ENCODE measurements around the gene CACNB4. TPM values are rescaled to one million over a fixed set of nuclear protein-coding genes. Genes with fewer than 3 reads are reported as not detected.

The CACNB4 gene
- total RNA-seq, 1 donor from 2014 or later = 3.7 TPM

DNA sequence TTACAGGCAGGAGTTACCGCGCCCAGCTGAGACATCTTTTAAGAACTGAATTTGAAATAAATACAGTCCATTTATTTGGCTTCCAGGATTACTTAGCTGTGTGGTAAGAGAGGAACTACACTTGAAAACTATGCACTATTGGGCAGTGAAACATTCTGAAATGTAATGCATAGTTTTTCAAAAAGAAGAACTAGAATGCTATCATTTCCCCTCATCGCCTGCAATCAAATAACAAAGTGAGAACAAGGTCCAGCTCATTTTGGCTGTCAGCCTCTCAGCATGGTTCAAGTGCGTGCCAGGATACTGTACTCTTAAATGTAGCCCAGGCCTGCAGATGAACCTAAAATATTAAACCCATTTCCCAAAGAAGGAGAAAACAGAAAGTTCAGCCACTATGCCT, 194.0 kb downstream of the CACNB4 start:
- no peak overlapping the region for H3K4me3 ChIP-seq
- H3K9me3 ChIP-seq = no peaks in the 10 kb centered on the region
- H3K36me3 ChIP-seq = no peaks in the 10 kb centered on the region
- intact Hi-C loops (cut with DNase I) = no loop called here
- no peaks in the 10 kb centered on the region for H3K27me3 ChIP-seq
- TF ChIP-seq, protein P1, sequence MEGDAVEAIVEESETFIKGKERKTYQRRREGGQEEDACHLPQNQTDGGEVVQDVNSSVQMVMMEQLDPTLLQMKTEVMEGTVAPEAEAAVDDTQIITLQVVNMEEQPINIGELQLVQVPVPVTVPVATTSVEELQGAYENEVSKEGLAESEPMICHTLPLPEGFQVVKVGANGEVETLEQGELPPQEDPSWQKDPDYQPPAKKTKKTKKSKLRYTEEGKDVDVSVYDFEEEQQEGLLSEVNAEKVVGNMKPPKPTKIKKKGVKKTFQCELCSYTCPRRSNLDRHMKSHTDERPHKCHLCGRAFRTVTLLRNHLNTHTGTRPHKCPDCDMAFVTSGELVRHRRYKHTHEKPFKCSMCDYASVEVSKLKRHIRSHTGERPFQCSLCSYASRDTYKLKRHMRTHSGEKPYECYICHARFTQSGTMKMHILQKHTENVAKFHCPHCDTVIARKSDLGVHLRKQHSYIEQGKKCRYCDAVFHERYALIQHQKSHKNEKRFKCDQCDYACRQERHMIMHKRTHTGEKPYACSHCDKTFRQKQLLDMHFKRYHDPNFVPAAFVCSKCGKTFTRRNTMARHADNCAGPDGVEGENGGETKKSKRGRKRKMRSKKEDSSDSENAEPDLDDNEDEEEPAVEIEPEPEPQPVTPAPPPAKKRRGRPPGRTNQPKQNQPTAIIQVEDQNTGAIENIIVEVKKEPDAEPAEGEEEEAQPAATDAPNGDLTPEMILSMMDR (IDR thresholded peaks at IDR 0.05) = no peak
- DNase-seq (ENCODE audit: low spot score in 2 of 2) = no peak
- H3K4me1 ChIP-seq = peaks cover 0 to 8% of the 10 kb centered on the region in 2 donors
- peak overlapping the region in 1 of 2 donors; percentile 33 for H3K27ac ChIP-seq

DNA sequence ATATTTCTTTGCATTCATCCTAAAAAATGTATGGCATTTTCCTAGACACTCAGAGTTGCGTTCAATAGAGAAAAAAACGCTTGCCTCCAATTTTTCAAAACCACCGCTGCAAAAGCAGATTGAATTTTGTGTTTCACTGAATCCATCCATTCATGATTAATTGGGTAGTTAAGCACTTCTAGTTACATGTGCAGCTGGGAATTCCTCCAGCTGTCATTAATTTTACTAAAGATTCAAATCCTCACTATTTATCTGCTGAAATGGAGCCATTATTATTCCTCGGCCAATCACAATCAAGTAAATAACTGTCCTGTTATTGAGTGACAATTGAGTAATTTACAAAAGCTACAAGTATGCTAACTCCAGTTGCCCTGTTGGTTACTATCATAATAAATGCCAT, 194.8 kb downstream of the CACNB4 start:
- no peaks in the 10 kb centered on the region for H3K27me3 ChIP-seq
- TF ChIP-seq, protein P1 (IDR thresholded peaks at IDR 0.05) = no peak
- DNase-seq (ENCODE audit: low spot score in 2 of 2) = no peak
- no peaks in the 10 kb centered on the region for H3K9me3 ChIP-seq
- peaks cover 4 to 8% of the 10 kb centered on the region in 2 donors for H3K4me1 ChIP-seq
- intact Hi-C loops (cut with DNase I) = no loop called here
- no peak overlapping the region for H3K27ac ChIP-seq
- no peak overlapping the region for H3K4me3 ChIP-seq
- no peaks in the 10 kb centered on the region for H3K36me3 ChIP-seq

DNA sequence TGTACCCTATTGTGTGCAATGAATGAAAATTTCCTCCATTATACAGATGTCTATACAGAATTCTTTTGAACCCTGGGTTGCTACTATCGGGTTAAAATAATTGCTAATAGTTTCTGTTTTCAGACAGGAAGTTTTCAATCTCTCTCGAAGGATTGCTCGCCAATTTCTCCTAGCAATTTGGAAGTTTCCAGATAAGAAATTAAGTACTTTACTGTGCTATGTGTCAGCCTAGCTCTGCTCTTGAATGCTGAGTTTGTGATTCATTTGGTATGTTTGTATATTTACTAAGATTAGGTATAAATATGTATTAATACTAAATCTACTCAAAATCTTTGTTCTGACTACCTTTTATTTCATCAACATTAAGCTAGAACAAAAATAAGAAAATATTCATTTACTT, 196.0 kb downstream of the CACNB4 start:
- peaks cover under 1 to 4% of the 10 kb centered on the region in 2 donors for H3K4me1 ChIP-seq
- H3K27me3 ChIP-seq = no peaks in the 10 kb centered on the region
- intact Hi-C loops (cut with DNase I) = no loop called here
- H3K9me3 ChIP-seq = no peaks in the 10 kb centered on the region
- no peak overlapping the region for H3K27ac ChIP-seq
- H3K36me3 ChIP-seq = no peaks in the 10 kb centered on the region
- DNase-seq (ENCODE audit: low spot score in 2 of 2) = no peak
- TF ChIP-seq, protein P1 (IDR thresholded peaks at IDR 0.05) = no peak
- H3K4me3 ChIP-seq = no peak overlapping the region

DNA sequence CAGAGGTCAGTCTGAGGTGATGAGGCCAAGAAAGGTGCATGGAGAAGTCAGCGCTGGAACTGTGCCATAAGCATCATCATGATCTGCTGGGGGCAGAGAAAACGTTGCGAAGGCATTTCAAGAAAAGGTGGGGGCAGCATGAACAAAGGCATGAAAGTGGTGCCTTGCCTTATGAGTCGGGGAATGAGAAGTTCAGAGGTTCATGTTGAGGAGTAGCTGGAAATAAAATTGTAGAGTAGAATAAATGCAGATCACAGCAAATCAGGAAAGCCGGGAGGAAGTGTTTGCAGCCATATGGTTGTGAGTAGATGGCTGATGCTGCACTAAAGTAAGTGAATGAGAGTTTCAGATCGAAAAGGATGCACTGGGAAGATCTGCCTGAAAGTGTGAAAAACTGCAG, 198.5 kb downstream of the CACNB4 start:
- intact Hi-C loops (cut with DNase I) = no loop called here
- TF ChIP-seq, protein P1 (IDR thresholded peaks at IDR 0.05) = no peak
- no peak overlapping the region for H3K27ac ChIP-seq
- DNase-seq (ENCODE audit: low spot score in 2 of 2) = no peak
- peaks cover 0 to 4% of the 10 kb centered on the region in 2 donors for H3K4me1 ChIP-seq
- no peaks in the 10 kb centered on the region for H3K36me3 ChIP-seq
- H3K27me3 ChIP-seq = no peaks in the 10 kb centered on the region
- no peaks in the 10 kb centered on the region for H3K9me3 ChIP-seq
- no peak overlapping the region for H3K4me3 ChIP-seq

DNA sequence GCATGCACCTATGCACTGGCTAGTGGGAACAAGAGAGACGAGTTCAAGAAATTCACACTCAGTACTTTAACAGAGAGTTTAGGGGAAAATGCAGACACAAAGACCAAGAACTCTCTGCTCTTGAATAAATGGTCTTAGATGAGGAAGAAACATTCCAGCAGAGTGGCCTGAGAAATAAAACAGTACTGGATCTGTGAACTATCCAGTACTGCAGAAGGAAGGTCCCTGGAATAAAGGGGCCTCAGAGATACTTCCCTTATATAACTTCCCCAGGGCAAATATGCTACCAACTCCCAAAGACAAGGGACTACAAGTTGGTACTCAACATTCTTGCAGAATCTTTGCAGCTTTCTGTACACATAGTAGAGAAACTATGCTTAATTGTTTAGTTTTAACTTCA, 199.7 kb downstream of the CACNB4 start:
- Histone ChIP-seq H3K27ac (no peak overlapping the region), H3K36me3 (no peaks in the 10 kb centered on the region), H3K4me1 (peaks cover 0 to 4% of the 10 kb centered on the region in 2 donors), H3K9me3 (peaks cover 0 to 6% of the 10 kb centered on the region in 2 donors), H3K27me3 (no peaks in the 10 kb centered on the region), H3K4me3 (no peak overlapping the region)
- no peak for DNase-seq (ENCODE audit: low spot score in 2 of 2)
- intact Hi-C loops (cut with DNase I) = no loop called here
- TF ChIP-seq, protein P1 (IDR thresholded peaks at IDR 0.05) = no peak
